Mucosa of stomach (tissue), 1 donor: Measurements from ENCODE around the gene ILKAP.

Source experiments
- H3K27me3 ChIP-seq: one replicate; pipeline ENCODE4 v1.7.0; 2013; ENCODE audit warnings: mild to moderate bottlenecking, low read length; ENCODE audit not compliant: control insufficient read depth, insufficient read depth
- H3K36me3 ChIP-seq: one replicate; pipeline ENCODE4 v1.7.0; 2013; ENCODE audit warnings: low read length; ENCODE audit not compliant: control insufficient read depth, insufficient read depth
- H3K4me1 ChIP-seq: one replicate; pipeline ENCODE4 v1.7.0; 2013; ENCODE audit warnings: mild to moderate bottlenecking, low read length; ENCODE audit not compliant: control insufficient read depth, insufficient read depth
- H3K4me3 ChIP-seq: one replicate; pipeline ENCODE4 v1.7.0; 2013; ENCODE audit warnings: low read length
- H3K9ac ChIP-seq: one replicate; pipeline ENCODE4 v1.7.0; 2013; ENCODE audit warnings: mild to moderate bottlenecking, low read length, moderate library complexity
- H3K9me3 ChIP-seq: one replicate; pipeline ENCODE4 v1.7.0; 2013; ENCODE audit warnings: mild to moderate bottlenecking, low read length, moderate library complexity; ENCODE audit not compliant: control insufficient read depth
- donor health status: Pancreatic carcinoma.

The ILKAP gene

DNA sequence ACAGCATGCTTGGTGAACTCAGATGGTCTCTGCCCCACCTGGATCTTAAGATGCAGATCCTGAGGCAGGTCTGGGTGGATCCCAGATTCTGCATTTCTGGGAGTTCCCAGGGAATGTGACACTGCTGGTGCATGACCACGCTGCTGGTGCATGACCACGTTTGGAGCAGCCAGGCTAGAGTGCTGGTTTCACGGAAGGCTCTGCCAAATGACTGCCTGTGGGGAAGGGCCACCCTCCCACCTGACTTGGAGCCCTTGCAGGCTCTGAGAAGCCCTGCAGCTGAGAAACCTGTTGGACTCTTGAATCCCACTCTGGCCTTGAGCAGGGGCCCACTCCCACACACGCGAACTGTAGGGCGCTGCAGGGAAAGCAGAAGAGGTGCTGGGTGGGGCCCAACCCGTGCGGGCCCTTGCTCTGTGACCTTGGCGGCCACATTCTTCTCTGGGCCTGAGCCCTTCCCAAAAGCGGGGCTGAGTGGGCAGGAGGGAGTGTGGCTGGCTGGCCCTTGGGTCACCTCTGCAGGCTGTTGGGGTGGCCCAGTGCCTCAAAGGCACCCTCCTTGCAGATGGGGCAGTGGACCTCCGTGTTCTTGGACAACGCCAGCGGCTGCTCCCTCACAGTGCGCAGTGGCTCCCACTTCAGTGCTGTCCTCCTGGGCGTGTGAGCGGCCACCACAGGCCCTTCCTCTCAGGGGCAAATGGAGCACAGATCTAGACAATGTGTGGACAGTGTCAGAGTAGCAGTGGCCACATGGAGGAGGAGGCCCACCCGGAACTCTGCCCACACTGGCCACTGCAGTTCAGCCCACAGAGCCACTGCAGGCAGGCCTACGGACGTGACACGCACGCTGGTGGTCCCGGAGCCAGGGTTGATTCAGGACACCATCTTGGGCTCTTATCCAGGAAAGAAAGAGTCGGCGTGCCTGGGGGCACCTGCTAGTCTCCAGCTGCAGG is 36.8 kb downstream of the ILKAP start:
- Histone ChIP-seq H3K4me3 (no peak overlapping the region), H3K4me1 (peaks cover 29% of the 10 kb centered on the region), H3K36me3 (no peaks in the 10 kb centered on the region), H3K9me3 (no peaks in the 10 kb centered on the region), H3K9ac (no peak overlapping the region), H3K27me3 (peaks cover 29% of the 10 kb centered on the region)

DNA sequence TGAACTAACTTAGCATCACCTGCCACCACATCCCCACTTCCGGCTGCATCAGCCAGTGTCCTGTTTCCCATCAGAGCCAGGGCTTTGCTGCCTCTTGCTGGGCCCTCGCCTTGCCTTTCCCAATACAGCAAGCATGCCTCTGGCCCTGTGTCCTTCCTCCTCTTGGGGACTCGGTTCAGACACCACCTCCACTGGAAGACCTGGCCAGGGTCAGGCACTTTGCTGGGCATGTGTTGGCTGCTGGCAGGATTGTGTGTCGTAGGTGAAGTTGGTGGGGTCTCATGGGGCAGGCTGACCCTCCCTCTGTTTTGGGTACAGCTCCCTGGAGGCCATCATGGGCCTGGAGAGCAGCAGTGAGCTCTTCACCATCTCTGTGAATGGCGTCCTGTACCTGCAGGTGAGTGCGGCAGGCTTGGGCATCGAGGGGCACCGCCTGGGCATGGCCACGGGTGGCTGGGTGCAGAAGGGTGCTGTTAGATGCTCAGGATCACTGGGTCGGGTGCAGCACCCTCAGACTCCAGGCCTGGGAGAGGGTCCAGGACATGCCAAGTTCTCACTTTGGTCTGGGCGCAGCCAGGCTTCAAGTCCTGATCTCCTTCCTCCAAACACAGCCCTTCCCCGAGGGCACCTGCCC is 38.1 kb downstream of the ILKAP start:
- H3K4me3 ChIP-seq, result no peak overlapping the region
- H3K36me3 ChIP-seq, result no peaks in the 10 kb centered on the region
- H3K4me1 ChIP-seq, result peaks cover 26% of the 10 kb centered on the region
- H3K9me3 ChIP-seq, result no peaks in the 10 kb centered on the region
- H3K27me3 ChIP-seq, result peaks cover 30% of the 10 kb centered on the region
- H3K9ac ChIP-seq, result no peak overlapping the region

- Histone ChIP-seq H3K9me3 (no peaks in the 10 kb centered on the region), H3K36me3 (no peaks in the 10 kb centered on the region), H3K4me1 (peaks cover 27% of the 10 kb centered on the region), H3K27me3 (peaks cover 34% of the 10 kb centered on the region), H3K9ac (no peak overlapping the region), H3K4me3 (no peak overlapping the region)
Measured at GRCh38 chr2:238164906-238165287, 38.6 kb downstream of the ILKAP start.

DNA sequence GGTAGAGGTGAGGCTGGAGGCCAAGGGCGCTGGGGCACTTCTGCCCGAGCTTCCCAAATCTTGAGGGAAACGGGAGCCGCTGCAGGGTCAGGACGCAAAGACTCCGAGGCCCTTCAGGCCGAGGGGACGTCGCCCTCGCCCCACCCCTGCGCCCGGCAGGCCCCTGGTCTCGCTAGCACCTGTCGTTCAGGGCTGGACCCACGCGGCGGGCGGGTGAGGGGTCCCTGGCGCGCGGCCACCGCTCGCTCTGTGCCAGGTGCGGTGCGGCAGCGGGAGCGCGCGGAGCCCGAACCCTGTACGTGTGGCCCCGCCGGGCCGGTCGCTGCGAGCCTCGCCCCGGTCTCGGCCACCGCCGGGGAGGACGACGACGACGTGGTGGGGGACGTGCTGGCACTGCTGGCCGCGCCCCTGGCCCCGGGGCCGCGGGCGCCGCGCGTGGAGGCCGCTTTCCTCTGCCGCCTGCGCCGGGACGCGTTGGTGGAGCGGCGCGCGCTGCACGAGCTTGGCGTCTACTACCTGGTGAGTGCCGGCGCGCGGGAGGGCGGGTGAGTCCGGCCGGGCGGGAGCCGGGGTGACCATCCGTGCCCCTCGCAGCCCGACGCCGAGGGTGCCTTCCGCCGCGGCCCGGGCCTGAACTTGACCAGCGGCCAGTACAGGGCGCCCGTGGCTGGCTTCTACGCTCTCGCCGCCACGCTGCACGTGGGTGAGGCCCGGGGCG is 39.9 kb downstream of the ILKAP start:
- Histone ChIP-seq H3K36me3 (no peaks in the 10 kb centered on the region), H3K4me1 (peaks cover 17% of the 10 kb centered on the region), H3K4me3 (no peak overlapping the region), H3K27me3 (peaks cover 42% of the 10 kb centered on the region), H3K9ac (no peak overlapping the region), H3K9me3 (no peaks in the 10 kb centered on the region)

DNA sequence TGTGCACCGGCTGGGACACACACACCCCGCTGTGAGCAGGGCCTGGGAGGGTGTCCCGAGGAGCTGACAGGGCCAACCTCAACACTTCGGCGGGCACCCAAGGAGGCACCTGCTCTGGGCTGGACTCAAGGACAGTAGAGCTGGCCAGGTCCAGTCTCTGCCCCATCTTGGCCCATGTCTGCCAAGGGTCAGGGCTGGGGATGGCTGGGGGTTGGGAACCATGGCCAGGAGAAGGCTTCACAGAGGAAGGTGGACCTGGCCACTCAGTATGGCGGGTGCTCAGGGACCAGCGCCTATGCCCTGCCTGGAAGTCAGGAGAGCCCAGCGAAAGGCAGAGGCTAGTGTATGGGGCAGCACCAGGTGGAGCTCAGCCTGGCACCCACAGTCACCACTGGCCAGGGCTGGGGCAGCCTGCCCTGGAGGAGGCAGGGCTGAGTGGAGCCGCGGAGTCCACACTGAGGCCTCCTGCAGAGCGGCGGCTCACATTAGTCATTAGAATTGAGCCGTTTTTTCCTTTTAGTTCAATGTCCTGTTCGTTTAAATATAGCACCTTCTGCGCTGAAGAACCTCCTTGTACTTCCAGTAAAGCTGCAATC is 40.6 kb downstream of the ILKAP start:
- Histone ChIP-seq H3K4me3 (no peak overlapping the region), H3K9me3 (no peaks in the 10 kb centered on the region), H3K36me3 (no peaks in the 10 kb centered on the region), H3K27me3 (peaks cover 42% of the 10 kb centered on the region), H3K9ac (no peak overlapping the region), H3K4me1 (peaks cover 16% of the 10 kb centered on the region)

DNA sequence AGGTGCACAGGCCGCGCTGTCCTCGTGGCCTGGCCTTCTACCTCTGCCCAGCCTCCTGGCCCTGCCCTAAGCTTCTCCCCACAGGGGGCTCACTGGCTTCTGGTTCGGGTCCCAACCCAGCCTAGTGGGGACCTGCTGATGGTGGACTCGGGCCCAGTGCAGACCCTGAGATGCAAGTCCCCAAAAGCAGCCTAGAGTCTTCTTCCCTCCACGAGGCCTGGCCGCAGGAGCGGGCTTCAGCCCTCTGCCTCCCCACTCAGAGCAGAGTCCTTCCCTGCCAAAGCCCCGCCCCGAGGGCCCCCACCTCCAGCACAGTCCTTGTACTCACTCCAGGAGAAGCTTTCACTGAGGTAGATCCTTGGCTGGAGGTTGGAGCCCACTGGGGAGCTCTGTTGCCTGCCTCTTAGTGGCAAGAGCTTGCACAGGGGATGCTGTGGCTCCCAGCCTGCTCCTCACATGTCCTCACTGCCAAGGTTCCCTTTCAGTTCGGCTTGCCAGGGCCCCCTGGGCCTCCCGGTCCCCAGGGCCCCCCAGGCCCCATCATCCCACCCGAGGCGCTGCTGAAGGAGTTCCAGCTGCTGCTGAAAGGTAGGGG is 41.1 kb downstream of the ILKAP start:
- peaks cover 42% of the 10 kb centered on the region for H3K27me3 ChIP-seq
- H3K4me3 ChIP-seq, result no peak overlapping the region
- H3K4me1 ChIP-seq, result peaks cover 19% of the 10 kb centered on the region
- no peaks in the 10 kb centered on the region for H3K9me3 ChIP-seq
- no peak overlapping the region for H3K9ac ChIP-seq
- no peaks in the 10 kb centered on the region for H3K36me3 ChIP-seq

- Histone ChIP-seq H3K36me3 (no peaks in the 10 kb centered on the region), H3K9ac (no peak overlapping the region), H3K9me3 (no peaks in the 10 kb centered on the region), H3K4me3 (no peak overlapping the region), H3K27me3 (peaks cover 42% of the 10 kb centered on the region), H3K4me1 (peaks cover 19% of the 10 kb centered on the region)
Measured at GRCh38 chr2:238161291-238162051, 42.0 kb downstream of the ILKAP start.

DNA sequence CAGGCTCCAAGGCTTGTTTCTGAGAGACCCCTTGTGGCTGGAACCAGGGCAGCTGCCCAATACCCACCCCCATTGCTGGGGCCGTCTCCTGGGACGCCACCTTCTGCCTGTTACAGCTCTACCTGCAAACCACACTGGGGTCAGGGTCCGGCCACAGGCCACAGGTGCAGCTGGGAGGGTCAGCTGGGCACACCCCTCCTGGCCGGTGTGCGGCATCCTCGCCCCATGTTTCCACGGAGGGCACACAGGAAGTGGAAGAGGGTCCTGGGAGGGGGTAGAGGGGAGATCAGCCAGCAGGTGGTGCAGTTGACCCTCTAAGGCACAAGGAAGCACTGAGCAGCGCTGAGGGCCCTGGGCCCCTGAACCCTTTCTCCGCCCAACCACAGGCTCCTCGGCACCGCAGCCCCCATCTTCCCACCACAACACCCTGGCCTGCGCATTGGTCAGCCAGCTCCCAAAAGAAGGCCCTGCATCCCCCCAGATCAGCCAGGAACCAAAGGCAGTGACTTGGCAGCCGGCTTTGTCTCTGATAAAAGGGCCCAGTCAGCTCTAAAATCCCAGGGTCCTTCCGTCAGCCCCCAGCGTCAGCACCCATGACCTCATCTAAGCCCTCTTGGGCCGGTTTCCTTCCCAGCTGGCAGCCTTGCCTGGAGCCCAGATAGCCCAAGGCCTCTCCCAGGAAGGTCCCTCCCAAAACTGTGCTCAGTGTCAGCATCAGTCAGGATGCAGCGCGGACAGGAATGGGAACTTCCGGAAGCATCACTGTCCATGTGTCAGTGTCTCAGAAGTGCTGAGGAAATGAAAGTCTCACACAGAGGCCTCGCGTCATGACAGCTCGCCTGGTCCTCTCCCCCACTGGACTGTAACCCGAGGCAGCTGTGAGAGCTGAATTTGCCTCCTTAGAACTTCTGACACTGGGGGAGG is 43.0 kb downstream of the ILKAP start:
- Histone ChIP-seq H3K36me3 (no peaks in the 10 kb centered on the region), H3K4me3 (no peak overlapping the region), H3K4me1 (peaks cover 19% of the 10 kb centered on the region), H3K9me3 (no peaks in the 10 kb centered on the region), H3K27me3 (peaks cover 42% of the 10 kb centered on the region), H3K9ac (no peak overlapping the region)

DNA sequence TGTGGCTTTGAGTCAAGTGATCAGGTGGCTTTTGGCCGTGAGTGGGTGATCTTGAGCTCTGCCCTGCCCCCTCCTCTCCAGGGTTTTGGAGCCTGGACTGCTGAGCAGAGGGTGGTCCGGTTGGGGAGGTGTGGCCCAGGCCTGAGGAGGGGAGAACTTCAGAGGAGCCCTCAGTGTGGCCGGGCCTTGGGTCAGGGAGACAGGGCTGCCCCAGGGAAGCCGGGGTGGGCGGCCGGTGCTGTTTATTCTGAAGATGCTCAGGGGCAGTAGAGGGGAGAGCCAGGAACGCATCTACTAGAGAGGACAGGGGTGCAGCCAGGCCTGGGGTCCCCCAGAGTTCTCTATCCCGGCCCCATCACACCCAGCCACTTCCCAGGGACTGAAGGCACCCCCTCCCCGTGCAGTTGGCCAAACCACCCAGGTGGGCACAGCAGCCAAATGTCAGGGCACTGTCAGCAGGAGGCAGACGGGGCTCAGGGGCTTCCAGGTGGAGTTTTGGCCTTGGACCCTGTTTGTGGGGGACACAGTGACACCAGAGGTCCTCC is 43.8 kb downstream of the ILKAP start:
- no peak overlapping the region for H3K9ac ChIP-seq
- H3K9me3 ChIP-seq, result no peaks in the 10 kb centered on the region
- H3K4me3 ChIP-seq, result no peak overlapping the region
- H3K36me3 ChIP-seq, result no peaks in the 10 kb centered on the region
- H3K27me3 ChIP-seq, result peaks cover 35% of the 10 kb centered on the region
- H3K4me1 ChIP-seq, result peaks cover 19% of the 10 kb centered on the region

- Histone ChIP-seq H3K9ac (peak overlapping the region; percentile 34), H3K36me3 (no peaks in the 10 kb centered on the region), H3K9me3 (no peaks in the 10 kb centered on the region), H3K4me3 (no peak overlapping the region), H3K4me1 (peaks cover 19% of the 10 kb centered on the region), H3K27me3 (peaks cover 32% of the 10 kb centered on the region)
Measured at GRCh38 chr2:238159071-238159539, 44.4 kb downstream of the ILKAP start.
